Measurements from ENCODE around the gene ARMC7.

DNA sequence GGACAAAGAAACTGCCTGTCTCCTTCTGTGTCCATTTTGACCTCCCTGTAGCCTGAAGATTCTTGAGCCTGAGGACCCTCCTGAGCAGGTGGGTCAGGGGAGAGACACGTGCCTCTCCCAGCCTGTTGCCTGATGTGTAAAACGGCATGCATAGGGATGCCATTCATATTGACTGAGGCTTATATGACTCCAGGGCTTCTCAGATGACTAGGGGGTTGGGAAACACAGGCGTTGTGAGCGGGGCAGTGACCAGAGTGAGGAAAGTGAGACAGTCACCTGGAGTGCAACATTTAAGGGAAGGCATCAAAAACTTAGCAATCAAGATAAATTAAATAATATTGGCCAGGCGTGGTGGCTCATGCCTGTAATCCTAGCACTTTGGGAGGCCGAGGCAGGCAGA is 27.1 kb upstream of the ARMC7 start:
- TF ChIP-seq, protein P1, sequence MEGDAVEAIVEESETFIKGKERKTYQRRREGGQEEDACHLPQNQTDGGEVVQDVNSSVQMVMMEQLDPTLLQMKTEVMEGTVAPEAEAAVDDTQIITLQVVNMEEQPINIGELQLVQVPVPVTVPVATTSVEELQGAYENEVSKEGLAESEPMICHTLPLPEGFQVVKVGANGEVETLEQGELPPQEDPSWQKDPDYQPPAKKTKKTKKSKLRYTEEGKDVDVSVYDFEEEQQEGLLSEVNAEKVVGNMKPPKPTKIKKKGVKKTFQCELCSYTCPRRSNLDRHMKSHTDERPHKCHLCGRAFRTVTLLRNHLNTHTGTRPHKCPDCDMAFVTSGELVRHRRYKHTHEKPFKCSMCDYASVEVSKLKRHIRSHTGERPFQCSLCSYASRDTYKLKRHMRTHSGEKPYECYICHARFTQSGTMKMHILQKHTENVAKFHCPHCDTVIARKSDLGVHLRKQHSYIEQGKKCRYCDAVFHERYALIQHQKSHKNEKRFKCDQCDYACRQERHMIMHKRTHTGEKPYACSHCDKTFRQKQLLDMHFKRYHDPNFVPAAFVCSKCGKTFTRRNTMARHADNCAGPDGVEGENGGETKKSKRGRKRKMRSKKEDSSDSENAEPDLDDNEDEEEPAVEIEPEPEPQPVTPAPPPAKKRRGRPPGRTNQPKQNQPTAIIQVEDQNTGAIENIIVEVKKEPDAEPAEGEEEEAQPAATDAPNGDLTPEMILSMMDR (IDR thresholded peaks at IDR 0.05), result no peak
- no peak for TF ChIP-seq POLR2A (IDR thresholded peaks at IDR 0.05)

Measured in body of pancreas (tissue), 4 donors.